HG02973 (cell line): ENCODE results near the gene SLC15A3.
A peak's percentile ranks its signal among the peaks of the same experiment; 100 is the strongest.
"Not testable (repeated sequence)": the region's sequence is repeated elsewhere in the genome, so short reads cannot be mapped to it uniquely, and the experiment has no call there.

ENCODE experiments used
- ATAC-seq: cut with Tn5 transposase; IDR thresholded peaks from one replicate; pipeline ENCODE4 v1.9.1; 2021; ENCODE audit warnings: moderate library complexity; ENCODE audit not compliant: unreplicated experiment

Gene SLC15A3

GRCh38 chr11:60917267-60917666, 34.7 kb downstream of the SLC15A3 start:
- ATAC-seq: no peak

GRCh38 chr11:60916669-60917206, 35.2 kb downstream of the SLC15A3 start:
- no peak for ATAC-seq

- peak; percentile 38 for ATAC-seq
These were observed 36.6 kb downstream of the SLC15A3 start for GRCh38 chr11:60915248-60915914.

- ATAC-seq: no peak
These were observed 37.2 kb downstream of the SLC15A3 start for GRCh38 chr11:60914633-60915247.

- ATAC-seq: peak; percentile 44
These were observed 38.0 kb downstream of the SLC15A3 start, which contains the start of gene TMEM109 for GRCh38 chr11:60913793-60914632. TSS of gene TMEM109 (plus strand) at chr11:60914158. CDS start at chr11:60919694, 5,536 bp downstream.

- no peak for ATAC-seq
These were observed 39.0 kb downstream of the SLC15A3 start for GRCh38 chr11:60912851-60913528.

GRCh38 chr11:60912223-60912850, 39.6 kb downstream of the SLC15A3 start:
- ATAC-seq: no peak

GRCh38 chr11:60910711-60911380, 41.1 kb downstream of the SLC15A3 start:
- ATAC-seq: no peak

- peak; percentile 27 for ATAC-seq
These were observed 41.7 kb downstream of the SLC15A3 start for GRCh38 chr11:60910281-60910687.

GRCh38 chr11:60909680-60910280, 42.2 kb downstream of the SLC15A3 start:
- not testable (repeated sequence) for ATAC-seq

- ATAC-seq: no peak
These were observed 43.2 kb downstream of the SLC15A3 start for GRCh38 chr11:60908803-60909202.

- peak; percentile 61 for ATAC-seq
These were observed 45.6 kb downstream of the SLC15A3 start, which contains the start of gene PRPF19 for GRCh38 chr11:60906132-60906972. TSS of gene PRPF19 (minus strand) at chr11:60906585. CDS start at chr11:60906382, 203 bp downstream.

GRCh38 chr11:60905551-60906113, 46.3 kb downstream of the SLC15A3 start:
- no peak for ATAC-seq

GRCh38 chr11:60905047-60905446, 46.9 kb downstream of the SLC15A3 start:
- ATAC-seq: no peak

- no peak for ATAC-seq
These were observed 49.4 kb downstream of the SLC15A3 start for GRCh38 chr11:60902625-60903024.

- ATAC-seq: no peak
These were observed 51.1 kb downstream of the SLC15A3 start for GRCh38 chr11:60900673-60901404.

GRCh38 chr11:60899977-60900376, 52.0 kb downstream of the SLC15A3 start:
- no peak for ATAC-seq
